Measurements from ENCODE around the gene WNT7B.
A peak's percentile ranks its signal among the peaks of the same experiment; 100 is the strongest.

Gene WNT7B

DNA sequence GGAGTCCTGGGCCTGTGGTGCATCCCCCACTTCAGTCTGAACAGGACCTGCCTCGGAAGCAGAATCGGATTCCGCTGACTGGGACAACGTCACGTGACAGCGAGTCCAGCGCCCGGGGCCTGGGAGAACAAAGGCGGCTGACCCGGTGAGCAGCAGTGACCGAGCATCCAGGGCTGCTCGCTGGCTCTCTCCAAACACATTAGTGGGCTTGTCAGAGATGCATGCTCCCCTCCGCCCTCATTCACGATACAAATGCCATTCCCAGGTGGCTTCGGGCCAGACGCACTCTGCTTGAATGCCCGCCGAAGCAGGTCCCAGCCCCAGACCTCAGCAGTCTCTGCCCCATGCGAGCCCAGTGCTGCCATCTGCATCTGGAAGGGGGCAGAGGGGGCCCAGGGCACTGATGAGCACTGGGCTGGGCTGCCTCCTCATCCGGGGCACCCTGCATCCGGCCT lies 91.0 kb downstream of the WNT7B start:
- peak in 1 of 5 donors; percentile 3 for DNase-seq

DNA sequence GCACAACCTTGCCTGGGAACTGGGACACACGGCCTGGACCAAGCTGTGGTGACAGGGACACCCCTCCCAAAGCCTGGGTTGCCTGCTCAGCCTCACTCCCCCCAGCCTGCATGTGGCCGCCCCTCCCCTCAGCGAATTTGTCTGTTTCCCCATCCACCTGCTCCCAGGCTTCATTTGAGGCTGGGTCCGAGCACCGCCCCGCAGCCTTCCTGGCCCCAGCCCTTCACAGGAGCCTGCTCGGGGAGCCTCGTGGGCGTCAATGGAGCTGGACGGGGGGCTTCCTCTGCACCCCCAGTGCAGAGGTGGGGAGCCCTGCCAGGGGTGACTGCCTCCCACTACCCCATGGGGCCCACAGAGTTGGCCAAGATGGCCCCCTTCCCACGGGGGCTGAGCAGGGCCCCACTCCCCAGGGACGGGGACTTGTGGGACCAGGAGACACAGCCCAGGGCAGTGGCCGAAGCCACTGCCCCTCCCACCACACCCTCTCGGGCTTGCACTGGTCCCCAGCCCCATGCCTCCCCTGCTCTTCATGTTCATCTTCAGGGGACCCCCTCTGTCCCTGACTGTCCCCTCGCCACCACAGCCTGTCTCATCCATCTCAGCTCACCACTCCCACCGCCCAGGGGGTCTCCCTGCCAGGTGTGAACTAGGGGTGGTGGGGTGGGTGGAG lies 91.7 kb downstream of the WNT7B start:
- DNase-seq: peak in 2 of 5 donors; percentile 3 to 5

DNA sequence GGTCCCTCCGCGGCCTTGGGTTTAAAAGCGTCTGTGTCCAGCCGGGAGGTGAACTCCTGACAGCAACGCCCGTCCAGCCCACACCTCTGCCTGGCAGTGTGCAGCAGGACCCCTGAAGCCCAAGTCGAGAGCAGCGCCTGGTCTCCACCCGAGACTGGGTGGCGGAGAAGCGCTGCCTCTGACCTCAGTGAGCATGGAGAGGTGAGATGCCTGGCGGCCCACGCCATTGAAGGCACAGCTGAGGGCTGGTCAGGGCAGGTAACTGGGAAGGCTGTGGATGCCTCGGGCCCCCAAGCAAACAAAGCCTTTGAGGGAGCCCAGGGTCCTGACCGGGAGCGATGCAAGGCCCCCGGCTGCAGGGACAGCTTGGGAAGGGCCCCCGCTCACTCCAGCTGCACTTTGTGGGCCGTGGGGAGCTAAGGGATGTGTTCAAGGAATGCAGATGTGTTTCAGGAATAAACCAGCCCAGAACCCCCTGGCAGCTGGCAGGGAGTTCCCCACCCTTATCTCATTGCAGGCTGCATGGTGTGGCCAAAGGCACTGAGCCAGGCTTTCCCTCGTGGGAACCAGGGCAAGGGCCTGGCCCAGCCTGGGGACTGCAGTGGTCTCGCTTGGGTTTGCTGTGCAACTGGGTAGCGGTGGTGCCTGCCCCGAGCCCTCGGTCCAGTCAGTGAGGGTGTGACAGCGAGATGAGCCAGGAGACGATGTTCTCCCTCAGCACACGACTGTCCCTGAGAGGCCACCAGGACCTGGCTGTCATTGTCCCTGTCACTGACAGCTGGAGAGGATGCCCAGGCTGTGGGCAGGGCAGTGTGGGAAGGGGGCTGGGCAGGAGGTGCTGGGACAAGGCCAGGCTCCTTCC lies 92.5 kb downstream of the WNT7B start:
- peak in 2 of 5 donors; percentile 5 to 7 for DNase-seq

GRCh38 chr22:45883811-45884170 lies 93.2 kb downstream of the WNT7B start:
- no peak for DNase-seq

- peak in 1 of 5 donors; percentile 5 for DNase-seq
These were observed 93.8 kb downstream of the WNT7B start for GRCh38 chr22:45882881-45883810.

GRCh38 chr22:45881524-45881875 lies 95.5 kb downstream of the WNT7B start:
- no peak for DNase-seq

- no peak for DNase-seq
These were observed 96.0 kb downstream of the WNT7B start for GRCh38 chr22:45880716-45881523.

DNA sequence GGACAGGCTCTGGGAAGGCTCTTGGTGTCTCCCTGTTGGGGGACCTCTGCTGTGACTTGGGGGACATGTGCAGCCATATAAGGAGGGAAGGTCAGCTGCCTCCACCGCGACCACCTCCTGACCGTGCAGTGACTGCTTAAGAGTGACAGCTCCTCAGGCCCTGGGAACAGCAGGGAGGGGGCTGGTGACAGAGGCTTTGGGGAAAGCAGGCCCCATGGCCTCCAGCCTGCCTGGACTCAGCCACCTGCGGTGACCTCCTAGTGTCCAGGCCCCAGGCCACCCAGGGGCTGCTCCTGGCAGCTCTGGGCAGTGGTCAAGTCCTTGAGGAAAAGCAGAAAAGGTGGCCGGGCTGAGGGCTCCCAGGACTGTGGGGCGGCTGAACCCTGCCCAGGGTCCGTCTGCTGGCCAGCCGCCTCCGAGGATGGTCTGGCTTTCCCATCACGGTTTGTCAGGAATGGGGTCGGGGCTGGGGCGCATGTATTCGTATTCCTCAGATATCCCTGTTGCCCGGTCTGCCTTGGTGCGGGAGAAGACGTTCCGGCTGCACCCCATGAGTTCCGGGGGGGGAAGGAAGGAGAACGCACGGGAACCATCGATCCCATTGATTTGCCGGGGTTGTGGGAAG lies 96.8 kb downstream of the WNT7B start:
- DNase-seq: no peak

DNA sequence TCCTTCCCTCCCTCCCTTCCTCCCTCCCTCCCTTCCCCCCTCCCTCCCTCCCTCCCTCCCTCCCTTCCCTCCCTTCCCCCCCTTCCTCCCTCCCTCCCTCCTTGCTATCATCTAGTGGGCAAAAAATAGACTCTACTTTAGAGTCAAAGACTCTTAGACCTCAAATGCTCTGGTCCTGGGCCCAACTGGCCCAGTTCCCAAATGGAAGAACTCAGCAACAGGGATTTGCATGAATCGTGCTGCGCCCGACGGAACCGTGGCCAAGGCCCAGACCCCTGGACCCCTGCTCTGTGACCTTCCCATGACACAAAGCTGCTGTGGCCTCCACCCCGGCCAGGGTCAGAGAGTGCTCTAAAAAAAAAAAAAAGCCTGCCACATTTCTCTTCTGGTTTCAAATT lies 97.4 kb downstream of the WNT7B start:
- no peak for DNase-seq

DNA sequence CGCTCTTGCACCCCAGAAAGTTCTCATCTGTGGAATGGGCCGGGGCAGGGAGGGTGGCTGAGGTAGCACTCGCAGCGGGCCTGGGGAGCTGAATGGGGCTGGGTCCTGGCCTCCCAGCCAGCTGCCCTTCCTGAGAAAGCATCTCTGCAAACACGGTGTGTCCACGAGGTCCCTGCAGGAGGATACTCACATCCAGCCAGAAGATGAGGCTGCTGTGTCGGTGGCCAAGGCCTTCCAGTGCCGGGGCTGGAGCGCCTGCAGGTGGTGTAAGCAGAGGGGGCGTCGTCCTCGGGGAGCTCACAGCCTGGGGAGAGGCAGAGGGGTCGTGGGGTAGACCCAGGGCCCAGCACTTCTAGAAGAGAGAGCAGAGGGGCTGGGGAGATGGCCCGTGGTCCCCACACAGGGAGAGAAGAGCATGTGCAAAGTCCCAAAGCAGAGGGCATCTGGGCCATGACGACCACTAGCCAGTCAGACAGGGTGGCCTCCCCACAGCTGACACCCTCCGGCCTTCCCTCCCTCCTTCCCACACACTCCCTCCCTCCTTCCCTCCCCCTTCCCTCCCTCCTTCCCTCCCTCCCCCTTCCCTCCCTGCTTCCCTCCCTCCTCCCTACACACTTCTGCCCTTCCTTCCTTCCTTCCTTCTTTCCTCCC lies 97.9 kb downstream of the WNT7B start:
- DNase-seq: no peak

GRCh38 chr22:45878051-45878781 lies 98.7 kb downstream of the WNT7B start:
- no peak for DNase-seq

GRCh38 chr22:45877651-45878050 lies 99.3 kb downstream of the WNT7B start:
- no peak for DNase-seq

GRCh38 chr22:45877036-45877380 lies 100.0 kb downstream of the WNT7B start:
- DNase-seq: no peak

GRCh38 chr22:45876136-45877035 lies 100.6 kb downstream of the WNT7B start:
- DNase-seq: no peak

DNA sequence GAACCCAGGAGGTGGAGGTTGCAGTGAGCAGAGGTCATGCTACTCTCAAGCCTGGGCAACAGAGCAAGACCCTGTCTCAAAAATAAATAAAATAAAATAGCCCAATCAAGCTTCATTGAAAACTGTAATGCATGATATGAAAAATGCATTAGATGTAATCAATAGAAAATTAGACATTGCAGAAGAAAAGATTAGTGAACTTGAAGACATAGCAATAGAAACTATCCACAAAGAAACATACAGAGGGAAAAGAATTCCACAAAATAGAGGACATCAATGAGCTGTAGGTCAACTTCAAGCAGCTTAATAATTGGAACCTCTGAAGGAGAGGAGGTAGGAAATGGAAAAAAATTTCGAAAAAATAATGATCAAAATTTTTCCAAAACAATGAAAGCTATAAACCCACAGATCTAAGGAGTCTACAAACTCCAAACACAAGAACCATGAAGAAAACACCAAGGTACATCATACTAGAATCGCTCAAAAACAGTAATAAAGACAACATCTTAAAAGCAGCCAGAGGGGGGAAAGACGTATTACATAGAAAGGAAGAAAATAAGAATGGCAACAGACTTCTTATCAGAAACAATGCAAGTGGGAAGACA lies 104.2 kb downstream of the WNT7B start:
- no peak for DNase-seq

GRCh38 chr22:45871721-45872120 lies 105.2 kb downstream of the WNT7B start:
- DNase-seq: no peak

Measured in T-helper 1 cell (primary cell).